AG20443 (cell line): ENCODE data around the gene STARD8.
"Not testable (repeated sequence)": the region's sequence is repeated elsewhere in the genome, so short reads cannot be mapped to it uniquely, and the experiment has no call there.

ENCODE experiments used
- DNase-seq: peaks from one replicate; pipeline ENCODE4 v3.0.0; 2012; ENCODE audit warnings: low spot score, mixed read lengths

The STARD8 gene

DNA sequence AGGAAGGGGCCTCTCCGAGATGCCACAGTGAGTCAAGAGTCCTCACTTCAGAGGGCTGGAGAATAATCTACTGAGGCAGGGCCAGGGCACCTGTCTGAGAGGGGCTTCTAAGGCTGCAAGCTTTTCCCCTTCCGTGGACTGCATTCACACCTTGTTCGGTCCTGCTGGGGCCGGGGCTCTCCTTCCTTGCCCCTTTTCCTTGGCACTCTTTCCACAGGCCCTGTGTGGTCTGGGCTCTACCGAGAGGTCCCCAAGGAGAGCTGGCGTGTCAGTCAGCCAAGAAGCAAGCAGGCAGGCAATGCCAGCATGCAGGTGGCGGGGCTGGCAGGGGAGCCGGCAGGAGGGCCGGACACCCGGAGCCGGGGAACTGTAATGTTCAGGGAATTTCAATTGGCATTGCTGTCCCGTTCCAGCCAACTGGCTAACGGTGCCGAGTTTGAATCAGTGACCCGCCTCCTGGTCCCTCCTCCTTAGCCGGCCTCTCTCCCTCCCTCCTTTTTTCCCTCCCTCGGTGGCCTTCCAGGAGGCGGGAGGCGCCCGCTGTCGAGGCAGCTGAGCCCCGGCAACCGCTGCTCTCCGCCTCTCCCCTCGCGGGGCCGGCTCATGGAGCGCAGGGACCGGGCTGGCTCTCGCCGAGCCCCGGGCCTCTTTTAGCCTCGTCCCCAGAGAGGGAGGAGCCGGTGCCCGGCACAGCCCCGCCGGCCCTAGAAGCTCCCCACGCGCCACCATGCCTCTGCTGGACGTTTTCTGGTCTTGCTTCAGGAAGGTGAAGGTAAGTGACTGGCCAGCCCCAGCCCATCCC lies at the start of gene STARD8:
TSS of gene STARD8 (plus strand) at position 511 of the 802 bp plus-strand sequence. CDS start at position 728, 217 bp downstream.
- peak; percentile 80 for DNase-seq

DNA sequence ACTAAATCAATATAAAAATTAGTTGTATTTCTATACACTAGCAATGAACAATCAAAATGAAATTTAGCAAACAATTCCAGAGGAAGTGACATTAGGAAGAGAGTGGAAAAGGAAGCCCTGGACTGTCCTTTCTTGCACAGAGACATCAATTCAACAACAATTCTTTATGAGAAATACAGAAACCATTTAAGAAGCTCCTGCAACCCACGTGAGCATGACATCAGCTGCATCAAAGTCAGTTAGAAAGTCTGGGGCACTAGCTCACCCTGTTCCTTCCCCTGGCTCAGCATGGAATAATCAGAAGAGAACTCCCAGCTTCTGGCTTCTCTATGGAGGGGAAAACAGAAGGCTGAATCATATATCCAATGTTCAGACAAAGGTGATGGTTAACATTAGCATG lies 48.6 kb upstream of the STARD8 start:
- DNase-seq = no peak

DNA sequence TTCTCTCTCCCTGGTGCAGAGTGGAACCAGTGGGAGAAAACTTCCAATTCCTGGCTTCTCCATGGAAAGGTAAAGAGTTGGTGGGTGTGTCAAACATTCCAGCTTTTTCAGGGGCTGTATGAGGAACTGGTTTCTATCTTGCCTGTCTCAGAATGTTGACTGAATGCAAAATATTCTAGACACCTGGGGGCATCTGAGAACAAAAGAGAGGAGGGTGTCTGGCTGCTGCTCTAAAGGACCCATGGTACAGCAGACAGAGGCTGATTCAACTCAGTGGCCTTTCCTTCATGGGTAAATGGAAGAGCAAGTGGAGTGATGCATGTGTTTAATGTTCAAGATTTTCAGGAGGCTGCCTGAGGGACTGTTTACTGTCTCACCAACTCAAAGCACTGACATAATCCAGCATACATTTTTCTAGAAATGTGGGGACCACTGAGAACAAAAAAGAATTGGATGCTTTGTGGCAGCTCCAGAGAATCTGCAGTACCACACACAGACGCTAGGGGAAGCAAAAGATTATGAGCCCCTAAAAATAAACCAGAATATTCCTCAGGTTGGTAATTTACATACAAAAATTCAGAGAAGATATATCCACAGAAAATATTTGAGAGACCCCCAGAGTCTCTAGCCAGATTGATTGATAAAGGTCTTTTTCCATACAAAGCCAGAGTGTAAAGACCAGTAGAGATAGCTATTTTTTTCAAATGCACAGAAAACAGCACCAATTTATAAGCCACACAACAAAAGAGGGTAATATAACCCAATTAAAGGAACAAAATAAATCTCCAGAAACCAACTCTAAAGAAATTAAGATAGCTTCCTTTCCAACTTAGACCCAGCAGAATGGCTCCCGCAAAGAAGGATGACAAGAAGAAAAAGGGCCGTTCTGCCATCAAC lies 48.0 kb upstream of the STARD8 start:
- DNase-seq = peak; percentile 19

- DNase-seq = not testable (repeated sequence)
These were observed 43.2 kb upstream of the STARD8 start for GRCh38 chrX:68604216-68604615.

- not testable (repeated sequence) for DNase-seq
These were observed 32.7 kb upstream of the STARD8 start for GRCh38 chrX:68614733-68615132.

- no peak for DNase-seq
These were observed 19.5 kb upstream of the STARD8 start for GRCh38 chrX:68627986-68628385.

DNA sequence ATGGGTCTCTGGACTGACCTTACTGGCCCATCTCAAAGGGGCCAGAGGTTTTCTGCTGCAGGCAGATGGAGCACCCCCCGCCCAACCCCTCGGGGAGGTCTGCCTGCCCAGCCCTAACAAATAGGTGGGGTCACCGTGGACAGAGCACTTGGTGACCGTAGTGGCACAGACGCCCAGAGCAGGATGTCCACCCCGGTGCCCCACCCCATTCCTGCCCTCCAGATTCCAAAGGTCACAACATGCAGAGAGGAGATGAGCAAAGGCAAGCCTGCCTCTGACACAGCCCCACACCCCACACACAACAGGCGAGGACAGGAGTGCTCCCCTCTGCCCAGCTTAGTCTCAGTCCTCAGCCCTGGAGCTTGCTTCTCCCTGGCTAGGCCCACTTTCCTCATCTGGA lies 17.5 kb upstream of the STARD8 start:
- DNase-seq = not testable (repeated sequence)

DNA sequence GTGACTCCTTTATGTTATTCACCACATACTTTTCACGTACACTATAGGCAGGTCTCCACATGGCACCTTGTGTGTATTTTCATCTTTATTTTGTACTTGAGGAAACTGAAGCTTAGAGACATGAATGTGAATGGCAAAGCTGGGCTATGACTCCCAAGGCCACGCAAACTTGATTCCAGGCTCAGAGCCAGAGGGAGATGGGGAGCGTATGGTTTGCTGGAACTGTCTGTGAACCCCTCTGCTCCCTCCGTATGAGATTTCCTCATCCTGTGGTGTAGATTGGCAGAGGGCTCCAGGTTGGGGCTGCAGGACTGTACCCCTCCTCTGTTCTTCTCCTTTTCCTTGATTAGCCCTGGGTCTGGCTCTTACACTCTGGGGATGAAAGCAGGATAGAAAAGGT lies 16.1 kb upstream of the STARD8 start:
- no peak for DNase-seq

GRCh38 chrX:68632491-68632890 lies 15.0 kb upstream of the STARD8 start:
- no peak for DNase-seq

GRCh38 chrX:68633981-68634380 lies 13.5 kb upstream of the STARD8 start:
- DNase-seq = no peak

GRCh38 chrX:68634649-68635227 lies 12.7 kb upstream of the STARD8 start:
- DNase-seq = peak; percentile 15

DNA sequence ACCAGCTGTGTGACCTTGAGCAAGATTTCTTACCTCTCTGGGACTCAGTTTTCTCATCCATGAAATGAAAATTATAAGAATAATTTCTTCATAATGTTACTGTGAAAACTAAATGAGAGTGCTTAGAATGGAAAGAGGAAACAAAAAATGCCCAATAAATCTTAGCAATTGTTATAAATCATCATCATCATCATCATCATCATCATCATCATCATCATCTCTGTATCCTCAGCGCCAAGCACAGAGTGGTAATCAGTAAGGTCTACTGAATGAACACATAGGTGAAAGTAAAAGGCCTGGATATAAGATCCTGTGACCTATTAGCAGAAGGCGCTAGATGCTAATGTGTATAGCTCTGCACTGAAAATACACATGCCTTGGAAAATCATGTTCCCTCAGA lies 6.8 kb upstream of the STARD8 start:
- DNase-seq = no peak

- no peak for DNase-seq
These were observed 2.6 kb upstream of the STARD8 start for GRCh38 chrX:68644861-68645260.

DNA sequence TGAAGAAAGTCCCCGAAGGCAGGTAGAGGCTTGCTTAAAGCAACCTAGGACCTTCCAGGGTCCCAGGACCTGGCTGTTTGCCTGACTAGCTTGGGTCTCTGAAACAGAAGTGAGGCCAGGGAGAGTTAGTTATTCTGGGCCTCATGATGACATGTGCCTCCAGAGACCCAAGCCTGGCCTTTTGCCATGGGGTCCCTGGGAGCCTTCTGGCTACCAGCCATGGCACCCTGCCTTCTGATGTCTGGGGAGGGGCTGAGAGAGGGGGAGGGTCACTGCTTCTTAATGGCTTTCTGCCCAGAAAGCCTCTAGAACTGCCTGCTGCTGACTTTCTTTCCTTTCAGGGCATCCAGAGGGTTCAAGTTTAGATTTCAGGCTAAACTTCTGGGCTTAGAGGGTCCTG lies 1.0 kb upstream of the STARD8 start:
- no peak for DNase-seq

DNA sequence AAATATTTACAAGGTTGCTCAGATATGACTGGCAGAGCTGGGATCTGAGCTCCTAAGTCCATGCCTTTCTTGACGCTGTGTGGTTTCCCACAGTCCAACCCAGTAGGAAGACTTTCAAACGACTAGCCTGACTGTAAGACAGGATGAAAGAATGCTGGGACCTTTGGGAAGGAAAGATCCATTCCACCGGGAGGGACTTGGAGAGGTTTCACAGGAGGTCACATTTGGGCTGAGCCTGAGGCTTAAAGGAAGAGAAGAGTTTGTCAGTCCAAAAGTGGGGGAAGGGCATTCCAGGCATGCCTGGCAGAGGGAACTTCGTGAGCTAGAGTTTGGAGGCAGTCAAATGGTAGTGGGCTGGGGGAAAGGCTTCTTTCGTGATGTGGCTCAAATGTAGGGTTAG lies 1.5 kb downstream of the STARD8 start:
- DNase-seq = peak; percentile 35

DNA sequence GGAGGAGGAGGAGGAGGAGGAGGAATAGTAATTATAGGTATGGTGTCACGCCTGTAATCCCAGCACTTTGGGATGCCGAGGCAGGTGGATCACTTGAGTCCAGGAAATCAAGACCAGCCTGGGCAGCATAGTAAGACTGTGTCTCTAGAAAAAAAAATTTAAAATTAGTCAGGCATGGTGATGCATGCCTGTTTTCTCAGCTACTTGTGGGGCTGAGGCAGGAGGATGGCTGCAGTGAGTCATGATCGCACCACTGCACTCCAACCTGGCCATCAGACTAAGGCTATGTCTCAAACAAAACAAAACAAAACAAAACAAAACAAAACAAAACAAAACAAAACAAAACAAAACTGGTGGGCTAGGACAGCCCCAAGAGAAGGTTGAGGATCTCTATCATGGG lies 3.0 kb downstream of the STARD8 start:
- DNase-seq = peak; percentile 12

DNA sequence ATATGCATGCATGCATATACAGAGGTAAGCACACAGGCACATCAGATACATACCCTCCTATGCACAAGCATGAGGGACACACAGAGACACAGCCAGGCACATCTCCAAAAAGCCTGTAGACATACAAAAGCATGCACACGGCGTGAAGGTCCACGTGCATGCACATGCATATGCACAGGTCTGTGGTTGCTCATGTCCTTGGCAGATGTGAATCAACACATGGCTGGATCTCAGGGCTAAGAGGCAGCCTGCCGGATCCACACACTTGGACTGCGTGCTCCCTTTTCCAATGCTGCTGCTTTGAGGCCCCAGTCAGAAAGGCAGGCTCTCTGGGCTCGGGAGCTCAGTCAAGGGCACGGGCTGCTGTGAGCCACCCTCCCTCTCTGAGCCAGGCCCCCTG lies 3.6 kb downstream of the STARD8 start:
- no peak for DNase-seq

GRCh38 chrX:68652326-68653170 lies 5.1 kb downstream of the STARD8 start:
- no peak for DNase-seq

GRCh38 chrX:68654693-68655092 lies 7.2 kb downstream of the STARD8 start:
- no peak for DNase-seq

DNA sequence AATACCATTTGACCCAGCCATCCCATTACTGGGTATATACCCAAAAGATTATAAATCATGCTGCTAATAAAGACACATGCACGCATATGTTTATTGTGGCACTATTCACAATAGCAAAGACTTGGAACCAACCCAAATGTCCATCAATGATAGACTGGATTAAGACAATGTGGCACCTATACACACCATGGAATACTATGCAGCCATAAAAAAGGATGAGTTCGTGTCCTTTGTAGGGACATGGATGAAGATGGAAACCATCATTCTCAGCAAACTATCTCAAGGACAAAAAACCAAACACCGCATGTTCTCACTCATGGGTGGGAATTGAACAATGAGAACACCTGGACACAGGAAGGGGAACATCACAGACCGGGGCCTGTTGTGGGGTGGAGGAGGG lies 9.0 kb downstream of the STARD8 start:
- DNase-seq = not testable (repeated sequence)

DNA sequence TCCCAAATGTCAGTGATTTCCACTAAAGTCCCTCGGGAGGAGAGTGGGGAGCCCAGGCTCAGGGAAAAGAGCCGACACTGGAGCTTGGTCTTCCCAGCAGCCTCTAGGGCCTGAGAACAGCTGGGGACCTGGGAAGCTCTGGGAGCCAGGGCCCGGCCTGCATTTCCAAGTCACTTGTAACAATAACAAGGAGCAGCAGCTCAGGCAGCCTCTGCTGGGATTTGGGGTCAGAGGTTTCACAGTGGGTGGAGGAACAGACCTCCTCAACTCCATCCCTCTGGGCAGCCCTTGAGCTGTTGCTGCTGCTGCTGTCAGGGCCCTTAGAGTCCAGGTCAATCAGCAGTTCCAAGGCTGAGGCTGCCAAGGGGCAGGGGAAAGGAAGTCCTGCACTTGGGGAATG lies 11.1 kb downstream of the STARD8 start:
- peak; percentile 6 for DNase-seq

GRCh38 chrX:68659385-68659784 lies 11.9 kb downstream of the STARD8 start:
- peak; percentile 7 for DNase-seq
